GM19240 (cell line): ENCODE measurements around the gene PIGB.
"Not testable (repeated sequence)": the region's sequence is repeated elsewhere in the genome, so short reads cannot be mapped to it uniquely, and the experiment has no call there.

Experiments used
- DNase-seq: peaks from one replicate; pipeline ENCODE4 v3.0.0; 2011; ENCODE audit warnings: low spot score; ENCODE audit not compliant: insufficient read length

PIGB gene

GRCh38 chr15:55379095-55379494 lies 60.1 kb downstream of the PIGB start:
- DNase-seq, result no peak

- no peak for DNase-seq
These were observed 62.6 kb downstream of the PIGB start for GRCh38 chr15:55381595-55381994.

- DNase-seq, result no peak
These were observed 64.7 kb downstream of the PIGB start for GRCh38 chr15:55383687-55384086.

GRCh38 chr15:55387027-55387426 lies 68.0 kb downstream of the PIGB start:
- no peak for DNase-seq

- no peak for DNase-seq
These were observed 70.2 kb downstream of the PIGB start for GRCh38 chr15:55389264-55389607.

- DNase-seq, result no peak
These were observed 75.7 kb downstream of the PIGB start for GRCh38 chr15:55394694-55395093.

GRCh38 chr15:55398243-55398642 lies 79.2 kb downstream of the PIGB start:
- no peak for DNase-seq

GRCh38 chr15:55400050-55400449 lies 81.0 kb downstream of the PIGB start:
- DNase-seq, result not testable (repeated sequence)

GRCh38 chr15:55401786-55402246 lies 82.8 kb downstream of the PIGB start:
- no peak for DNase-seq

- no peak for DNase-seq
These were observed 83.7 kb downstream of the PIGB start for GRCh38 chr15:55402707-55403106.

GRCh38 chr15:55403531-55403930 lies 84.5 kb downstream of the PIGB start:
- no peak for DNase-seq
